Middle frontal gyrus (tissue), 1 donor: Measurements from ENCODE around the gene GALNT16.

Experiments
- DNase-seq: peaks from one replicate; pipeline ENCODE4 v3.0.0-alpha.2; 2015; ENCODE audit warnings: low spot score; ENCODE audit errors: extremely low spot score

Gene GALNT16

GRCh38 chr14:69334576-69334975 lies 74.6 kb downstream of the GALNT16 start:
- DNase-seq, result no peak

- DNase-seq, result no peak
These were observed 75.4 kb downstream of the GALNT16 start for GRCh38 chr14:69335371-69335771.

GRCh38 chr14:69337984-69338383 lies 78.0 kb downstream of the GALNT16 start:
- no peak for DNase-seq

GRCh38 chr14:69339426-69339825 lies 79.5 kb downstream of the GALNT16 start:
- no peak for DNase-seq

GRCh38 chr14:69342928-69343525 lies 83.1 kb downstream of the GALNT16 start:
- DNase-seq, result no peak

GRCh38 chr14:69344171-69344570 lies 84.2 kb downstream of the GALNT16 start:
- DNase-seq, result no peak

GRCh38 chr14:69345402-69345801 lies 85.4 kb downstream of the GALNT16 start:
- DNase-seq, result no peak

- DNase-seq, result no peak
These were observed 86.8 kb downstream of the GALNT16 start for GRCh38 chr14:69346710-69347109.

- no peak for DNase-seq
These were observed 89.3 kb downstream of the GALNT16 start for GRCh38 chr14:69349091-69349777.

- no peak for DNase-seq
These were observed 90.9 kb downstream of the GALNT16 start for GRCh38 chr14:69350892-69351291.

- no peak for DNase-seq
These were observed 91.4 kb downstream of the GALNT16 start for GRCh38 chr14:69351385-69351784.

- DNase-seq, result no peak
These were observed 92.0 kb downstream of the GALNT16 start for GRCh38 chr14:69351911-69352310.

GRCh38 chr14:69353168-69353567 lies 93.2 kb downstream of the GALNT16 start:
- DNase-seq, result no peak

GRCh38 chr14:69354383-69355153 lies 94.6 kb downstream of the GALNT16 start:
- DNase-seq, result no peak

GRCh38 chr14:69355154-69355597 lies 95.2 kb downstream of the GALNT16 start:
- no peak for DNase-seq

- no peak for DNase-seq
These were observed 95.8 kb downstream of the GALNT16 start for GRCh38 chr14:69355607-69356281.

GRCh38 chr14:69356903-69357543 lies 97.1 kb downstream of the GALNT16 start:
- DNase-seq, result no peak

GRCh38 chr14:69357544-69358200 lies 97.7 kb downstream of the GALNT16 start:
- no peak for DNase-seq

- DNase-seq, result no peak
These were observed 98.4 kb downstream of the GALNT16 start for GRCh38 chr14:69358233-69358963.

- no peak for DNase-seq
These were observed 99.0 kb downstream of the GALNT16 start for GRCh38 chr14:69358966-69359365.
